CD14-positive monocyte (primary cell): ENCODE results near the gene EPB41L4B. TPM values are rescaled to one million over a fixed set of nuclear protein-coding genes. Genes with fewer than 3 reads are reported as not detected.

Experiments used
- DNase-seq, 3 donors: peaks; one replicate each; pipeline ENCODE4 v3.0.0-alpha.2; 2011 to 2022
- H2AFZ ChIP-seq: 2 replicates; pipeline ENCODE4 v1.6.0; 2012; ENCODE audit warnings: mild to moderate bottlenecking, low read depth, low read length, inconsistent platforms; ENCODE audit not compliant: insufficient read depth, poor library complexity, severe bottlenecking
- H3K27ac ChIP-seq, 2 donors: 1 replicate in 1 of 2; 2 replicates in 1 of 2; pipeline ENCODE4 v1.5.1; 2012 to 2013; ENCODE audit warnings: low read length in 2 of 2, control low read depth in 1 of 2, inconsistent platforms in 1 of 2, low read depth in 1 of 2, mild to moderate bottlenecking in 1 of 2
- H3K27me3 ChIP-seq, 2 donors: one replicate each; pipeline versions ENCODE4 v1.6.0 to v1.6.1; 2011 to 2013; ENCODE audit warnings: low read length in 2 of 2; ENCODE audit not compliant: control insufficient read depth in 2 of 2, insufficient read depth in 2 of 2
- H3K36me3 ChIP-seq, 2 donors: replicated peaks in 1 of 2; 1 replicate in 1 of 2; 2 replicates in 1 of 2; pipeline versions ENCODE4 v1.5.1 to v1.6.1; 2012 to 2013; ENCODE audit warnings: low read length in 2 of 2, control low read depth in 1 of 2, inconsistent platforms in 1 of 2, mild to moderate bottlenecking in 1 of 2; ENCODE audit not compliant: insufficient read depth in 2 of 2, control insufficient read depth in 1 of 2
- H3K4me1 ChIP-seq, 2 donors: 1 replicate in 1 of 2; 2 replicates in 1 of 2; pipeline versions ENCODE4 v1.5.1 to v1.6.1; 2012 to 2013; ENCODE audit warnings: low read length in 2 of 2, control low read depth in 1 of 2, inconsistent platforms in 1 of 2, mild to moderate bottlenecking in 1 of 2, moderate library complexity in 1 of 2; ENCODE audit not compliant: insufficient read depth in 2 of 2, control insufficient read depth in 1 of 2
- H3K4me2 ChIP-seq: replicated peaks from 2 replicates; pipeline ENCODE3; 2012; ENCODE audit warnings: low read length, moderate library complexity, mild to moderate bottlenecking; ENCODE audit not compliant: poor library complexity, severe bottlenecking; ENCODE audit errors: extremely low read depth
- H3K4me3 ChIP-seq, 3 experiments: fragments of 200-600 bp in 1 of 3; sonication (generic) in 1 of 3; replicated peaks in 1 of 3; 1 replicate in 2 of 3; 2 replicates in 1 of 3; pipeline ENCODE4 v1.5.1; 2011 to 2013; ENCODE audit warnings: low read length in 3 of 3, mild to moderate bottlenecking in 3 of 3, control low read depth in 2 of 3, low read depth in 2 of 3, inconsistent platforms in 1 of 3, moderate library complexity in 1 of 3
- H3K79me2 ChIP-seq: 2 replicates; pipeline ENCODE4 v1.6.0; 2012; ENCODE audit warnings: mild to moderate bottlenecking, control low read depth, inconsistent platforms, low read length, moderate library complexity; ENCODE audit not compliant: insufficient read depth
- H3K9ac ChIP-seq: 2 replicates; pipeline ENCODE4 v1.6.0; 2017; ENCODE audit warnings: low read length, mild to moderate bottlenecking; ENCODE audit not compliant: insufficient read depth, poor library complexity, severe bottlenecking
- H3K9me3 ChIP-seq, 2 donors: replicated peaks in 1 of 2; 1 replicate in 1 of 2; 2 replicates in 1 of 2; pipeline versions ENCODE4 v1.5.1 to v1.6.1; 2012 to 2013; ENCODE audit warnings: low read length in 2 of 2, control low read depth in 1 of 2; ENCODE audit not compliant: control insufficient read depth in 1 of 2, insufficient read depth in 1 of 2
- H4K20me1 ChIP-seq: 2 replicates; pipeline ENCODE4 v1.6.0; 2012; ENCODE audit warnings: mild to moderate bottlenecking, low read length, control low read depth, moderate library complexity; ENCODE audit not compliant: insufficient read depth
- H3K27ac Mint-ChIP-seq, 7 donors: one replicate each; pipeline ENCODE4 v1.8.0; 2020; ENCODE audit warnings: mild to moderate bottlenecking in 7 of 7, mixed read lengths in 7 of 7, moderate library complexity in 6 of 7, inconsistent platforms in 2 of 7
- H3K27me3 Mint-ChIP-seq, 3 donors: one replicate each; pipeline ENCODE4 v1.8.0; 2021 to 2022; ENCODE audit warnings: low read depth in 3 of 3, mild to moderate bottlenecking in 3 of 3, mixed read lengths in 3 of 3, moderate library complexity in 3 of 3, inconsistent platforms in 1 of 3
- H3K36me3 Mint-ChIP-seq, 2 donors: one replicate each; pipeline ENCODE4 v1.8.0; 2020; ENCODE audit warnings: mixed read lengths in 2 of 2, inconsistent platforms in 1 of 2, mild to moderate bottlenecking in 1 of 2
- H3K4me1 Mint-ChIP-seq: one replicate; pipeline ENCODE4 v1.8.0; 2020; ENCODE audit warnings: mild to moderate bottlenecking, mixed read lengths
- H3K4me3 Mint-ChIP-seq, 2 donors: one replicate each; pipeline ENCODE4 v1.8.0; 2020; ENCODE audit warnings: mild to moderate bottlenecking in 2 of 2, mixed read lengths in 2 of 2, moderate library complexity in 1 of 2
- H3K9me3 Mint-ChIP-seq, 7 donors: one replicate each; pipeline ENCODE4 v1.8.0; 2020 to 2022; ENCODE audit warnings: mixed read lengths in 7 of 7, mild to moderate bottlenecking in 6 of 7, moderate library complexity in 6 of 7, inconsistent platforms in 2 of 7
- WGBS: methylation state at CpG from one replicate; pipeline ENCODE4 v1.1.5; 2013; ENCODE audit warnings: missing lambda C conversion rate; ENCODE audit not compliant: insufficient coverage; 5-methylcytosine and 5-hydroxymethylcytosine counted together
- intact Hi-C, 2 donors: fragments of 100-400 bp; cut with micrococcal nuclease; formaldehyde crosslinking; loops; one replicate each; pipeline versions ENCODE4 v1.15.0 to v1.15.1; 2023
- polyA plus RNA-seq, 3 donors: library from polyadenylated mRNA; depleted of rRNA in 1 of 3; unstranded in 2 of 3; stranded (reverse) in 1 of 3; fragments of 300-500 nt in 2 of 3; fragments of >200 nt in 1 of 3; fragmentation: Illumina TruSeq in 2 of 3; gene quantifications; 1 replicate in 2 of 3; 2 replicates in 1 of 3; pipeline ENCODE4 v1.2.3, GENCODE V29; 2012 to 2021
- TF ChIP-seq, protein P1 (sequence below): fragments of 200-600 bp; IDR thresholded peaks from one replicate; pipeline ENCODE4 v1.8.0; 2022; ENCODE audit warnings: antibody characterized with exemption, mild to moderate bottlenecking

EPB41L4B gene
- polyA plus RNA-seq, 3 donors, result not detected

DNA sequence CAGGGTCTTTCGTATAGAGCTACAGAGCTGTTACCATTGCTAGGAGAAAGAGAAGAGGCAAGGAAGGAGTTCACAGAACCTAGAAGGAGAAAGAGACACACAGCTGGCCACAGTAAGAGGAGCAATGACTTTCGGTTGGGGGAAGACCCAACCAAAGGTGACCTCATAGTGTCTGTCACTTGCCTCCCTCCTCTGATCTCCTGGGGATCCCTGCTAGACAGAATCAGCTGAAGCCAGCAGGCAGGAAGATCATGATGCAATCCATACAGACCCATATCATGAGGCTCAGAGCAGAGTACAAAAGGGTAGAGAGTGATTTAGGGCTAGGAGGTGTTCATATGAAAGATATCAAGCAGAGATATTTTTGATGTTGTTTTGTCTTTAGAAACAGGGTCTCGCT, 26.0 kb upstream of the EPB41L4B start:
- Histone ChIP-seq H3K9me3 (no peaks in the 10 kb centered on the region), H2AFZ (no peak overlapping the region), H3K4me1 (no peaks in the 10 kb centered on the region), H3K27me3 (no peaks in the 10 kb centered on the region), H3K4me3 (no peak overlapping the region), H3K36me3 (no peaks in the 10 kb centered on the region), H3K9ac (no peak overlapping the region), H3K4me2 (no peak overlapping the region), H3K79me2 (no peaks in the 10 kb centered on the region), H3K27ac (no peak overlapping the region), H4K20me1 (no peaks in the 10 kb centered on the region)
- TF ChIP-seq, protein P1, sequence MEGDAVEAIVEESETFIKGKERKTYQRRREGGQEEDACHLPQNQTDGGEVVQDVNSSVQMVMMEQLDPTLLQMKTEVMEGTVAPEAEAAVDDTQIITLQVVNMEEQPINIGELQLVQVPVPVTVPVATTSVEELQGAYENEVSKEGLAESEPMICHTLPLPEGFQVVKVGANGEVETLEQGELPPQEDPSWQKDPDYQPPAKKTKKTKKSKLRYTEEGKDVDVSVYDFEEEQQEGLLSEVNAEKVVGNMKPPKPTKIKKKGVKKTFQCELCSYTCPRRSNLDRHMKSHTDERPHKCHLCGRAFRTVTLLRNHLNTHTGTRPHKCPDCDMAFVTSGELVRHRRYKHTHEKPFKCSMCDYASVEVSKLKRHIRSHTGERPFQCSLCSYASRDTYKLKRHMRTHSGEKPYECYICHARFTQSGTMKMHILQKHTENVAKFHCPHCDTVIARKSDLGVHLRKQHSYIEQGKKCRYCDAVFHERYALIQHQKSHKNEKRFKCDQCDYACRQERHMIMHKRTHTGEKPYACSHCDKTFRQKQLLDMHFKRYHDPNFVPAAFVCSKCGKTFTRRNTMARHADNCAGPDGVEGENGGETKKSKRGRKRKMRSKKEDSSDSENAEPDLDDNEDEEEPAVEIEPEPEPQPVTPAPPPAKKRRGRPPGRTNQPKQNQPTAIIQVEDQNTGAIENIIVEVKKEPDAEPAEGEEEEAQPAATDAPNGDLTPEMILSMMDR, result no peak
- H3K27ac Mint-ChIP-seq, result no peak overlapping the region
- no peaks in the 10 kb centered on the region for H3K4me1 Mint-ChIP-seq
- no peaks in the 10 kb centered on the region for H3K36me3 Mint-ChIP-seq
- peaks cover 3 to 19% (median 10%) of the 10 kb centered on the region in 3 donors for H3K27me3 Mint-ChIP-seq
- no peak overlapping the region for H3K4me3 Mint-ChIP-seq
- DNase-seq, result no peak
- intact Hi-C loops, result no loop called here
- 95% methylated on average over 2 of the region's 3 CpGs for WGBS
- no peaks in the 10 kb centered on the region for H3K9me3 Mint-ChIP-seq

DNA sequence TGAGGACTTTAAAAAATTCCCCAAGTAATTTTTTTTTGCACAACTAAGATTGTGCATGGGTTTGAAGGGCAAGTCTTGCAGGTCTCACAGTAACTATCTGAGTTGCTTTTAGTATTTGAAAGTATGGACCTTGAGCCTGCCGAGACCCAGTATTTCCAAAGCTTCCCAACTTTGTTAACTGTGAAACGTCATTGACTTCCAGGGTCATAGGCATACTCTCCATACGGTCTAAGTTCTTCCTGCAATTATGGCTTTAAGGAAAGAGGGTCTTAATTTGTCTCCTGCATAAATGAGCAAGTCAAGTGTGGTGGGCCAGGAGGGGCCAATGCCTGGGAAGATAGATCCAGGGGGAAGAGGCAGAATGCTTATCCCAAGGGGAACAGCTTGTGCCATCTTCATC, 24.0 kb upstream of the EPB41L4B start:
- Mint-ChIP-seq H3K36me3 (no peaks in the 10 kb centered on the region), H3K4me3 (no peak overlapping the region), H3K27ac (no peak overlapping the region), H3K9me3 (peaks cover 0 to 3% (median 0%) of the 10 kb centered on the region in 7 donors), H3K27me3 (peaks cover 10 to 14% (median 12%) of the 10 kb centered on the region in 3 donors), H3K4me1 (no peaks in the 10 kb centered on the region)
- DNase-seq, result no peak
- Histone ChIP-seq H3K9me3 (no peaks in the 10 kb centered on the region), H3K27me3 (no peaks in the 10 kb centered on the region), H3K4me3 (no peak overlapping the region), H4K20me1 (no peaks in the 10 kb centered on the region), H2AFZ (no peak overlapping the region), H3K27ac (no peak overlapping the region), H3K4me2 (no peak overlapping the region), H3K36me3 (no peaks in the 10 kb centered on the region), H3K4me1 (no peaks in the 10 kb centered on the region), H3K9ac (no peak overlapping the region), H3K79me2 (no peaks in the 10 kb centered on the region)
- TF ChIP-seq, protein P1, result no peak
- 100% methylated on average over 1 of the region's 3 CpGs for WGBS
- intact Hi-C loops, result no loop called here
